Neuronal stem cell (in vitro differentiated cells): ENCODE measurements around the gene MAB21L3.

ENCODE experiments used
- DNase-seq: peaks from one replicate; pipeline ENCODE4 v3.0.0-alpha.2; 2013; ENCODE audit warnings: low spot score
- H2AFZ ChIP-seq: one replicate; pipeline ENCODE4 v1.6.1; 2013; ENCODE audit warnings: mild to moderate bottlenecking, low read length, inconsistent platforms
- H2AK5ac ChIP-seq: 2 replicates; pipeline ENCODE4 v1.6.1; 2013; ENCODE audit warnings: low read depth, mild to moderate bottlenecking, inconsistent platforms, low read length, moderate library complexity, mixed read lengths
- H2BK120ac ChIP-seq: 2 replicates; pipeline ENCODE4 v1.6.1; 2013; ENCODE audit warnings: low read depth, mild to moderate bottlenecking, inconsistent platforms, low read length, moderate library complexity, mixed read lengths
- H2BK12ac ChIP-seq: one replicate; pipeline ENCODE4 v1.6.1; 2013; ENCODE audit warnings: low read length, inconsistent platforms
- H2BK15ac ChIP-seq: 2 replicates; pipeline ENCODE4 v1.6.1; 2013; ENCODE audit warnings: mild to moderate bottlenecking, low read length, inconsistent platforms, mixed read lengths
- H2BK5ac ChIP-seq: one replicate; pipeline ENCODE4 v1.6.1; 2013; ENCODE audit warnings: inconsistent platforms, mild to moderate bottlenecking, low read length, moderate library complexity
- H3K14ac ChIP-seq: one replicate; pipeline ENCODE4 v1.6.1; 2013; ENCODE audit warnings: low read length, inconsistent platforms
- H3K18ac ChIP-seq: 2 replicates; pipeline ENCODE4 v1.6.1; 2013; ENCODE audit warnings: low read length, inconsistent platforms
- H3K23ac ChIP-seq: 2 replicates; pipeline ENCODE4 v1.6.1; 2013; ENCODE audit warnings: low read depth, mild to moderate bottlenecking, mixed read lengths, low read length, inconsistent platforms; ENCODE audit not compliant: poor library complexity
- H3K27ac ChIP-seq: replicated peaks from 3 replicates; pipeline ENCODE4 v1.5.1; 2013; ENCODE audit warnings: low read length, inconsistent platforms
- H3K27me3 ChIP-seq, 3 experiments: 2 replicates each; pipeline ENCODE4 v1.6.1; 2013; ENCODE audit warnings: low read length in 3 of 3, mild to moderate bottlenecking in 2 of 3, inconsistent platforms in 1 of 3, low read depth in 1 of 3, mixed read lengths in 1 of 3, moderate library complexity in 1 of 3; ENCODE audit not compliant: control insufficient read depth in 3 of 3, insufficient read depth in 3 of 3
- H3K36me3 ChIP-seq, 2 donors: replicated peaks in 1 of 2; 2 replicates each; pipeline ENCODE4 v1.6.1; 2013; ENCODE audit warnings: low read length in 2 of 2; ENCODE audit not compliant: control insufficient read depth in 2 of 2, insufficient read depth in 2 of 2
- H3K4ac ChIP-seq: 2 replicates; pipeline ENCODE4 v1.6.1; 2013; ENCODE audit warnings: inconsistent platforms, mild to moderate bottlenecking, low read length, moderate library complexity
- H3K4me1 ChIP-seq, 2 donors: 1 replicate in 1 of 2; 2 replicates in 1 of 2; pipeline ENCODE4 v1.6.1; 2013; ENCODE audit warnings: low read length in 2 of 2, low read depth in 1 of 2; ENCODE audit not compliant: control insufficient read depth in 2 of 2, insufficient read depth in 1 of 2
- H3K4me2 ChIP-seq: one replicate; pipeline ENCODE4 v1.6.1; 2013; ENCODE audit warnings: mild to moderate bottlenecking, low read length, inconsistent platforms; ENCODE audit not compliant: insufficient read depth, poor library complexity, severe bottlenecking
- H3K4me3 ChIP-seq, 2 donors: 2 replicates each; pipeline ENCODE4 v1.5.1; 2013; ENCODE audit warnings: low read length in 2 of 2, mild to moderate bottlenecking in 2 of 2, inconsistent platforms in 1 of 2, moderate library complexity in 1 of 2
- H3K79me1 ChIP-seq: one replicate; pipeline ENCODE4 v1.6.1; 2013; ENCODE audit warnings: low read depth, mild to moderate bottlenecking, inconsistent platforms, low read length, moderate library complexity
- H3K9ac ChIP-seq: one replicate; pipeline ENCODE4 v1.6.1; 2013; ENCODE audit warnings: mild to moderate bottlenecking, low read depth, low read length, inconsistent platforms; ENCODE audit not compliant: poor library complexity
- H3K9me3 ChIP-seq, 2 donors: replicated peaks in 1 of 2; 2 replicates each; pipeline versions ENCODE3 to v1.6.1; 2013; ENCODE audit warnings: low read length in 2 of 2, mild to moderate bottlenecking in 2 of 2, inconsistent platforms in 1 of 2, low read depth in 1 of 2, mixed read lengths in 1 of 2, moderate library complexity in 1 of 2; ENCODE audit not compliant: control insufficient read depth in 2 of 2, insufficient read depth in 1 of 2
- H4K8ac ChIP-seq: one replicate; pipeline ENCODE4 v1.6.1; 2013; ENCODE audit warnings: low read depth, mild to moderate bottlenecking, inconsistent platforms, low read length, moderate library complexity
- H4K91ac ChIP-seq: one replicate; pipeline ENCODE4 v1.6.1; 2013; ENCODE audit warnings: low read length, low read depth, mild to moderate bottlenecking, inconsistent platforms; ENCODE audit not compliant: poor library complexity
- WGBS, 2 donors: extraction: QIAGEN DNeasy Blood & Tissue Kit; methylation state at CpG; one replicate each; pipeline ENCODE4 v1.1.7; 2013; ENCODE audit warnings: missing lambda C conversion rate in 2 of 2, mixed read lengths in 1 of 2; ENCODE audit not compliant: insufficient read length in 2 of 2, insufficient replicate concordance in 1 of 2; ENCODE audit errors: extremely low coverage in 2 of 2; 5-methylcytosine and 5-hydroxymethylcytosine counted together

The MAB21L3 gene

GRCh38 chr1:116092752-116093489, 18.3 kb upstream of the MAB21L3 start:
- no peak overlapping the region for H4K91ac ChIP-seq
- no peak overlapping the region for H3K27ac ChIP-seq
- peaks cover 0 to 2% of the 10 kb centered on the region in 2 donors for H3K9me3 ChIP-seq
- H2AK5ac ChIP-seq = no peak overlapping the region
- H2AFZ ChIP-seq = no peak overlapping the region
- H3K4me1 ChIP-seq = no peaks in the 10 kb centered on the region
- no peak overlapping the region for H2BK15ac ChIP-seq
- no CpG with 5 or more reads among the region's 3 CpGs for WGBS, 2 donors
- no peak overlapping the region for H3K4ac ChIP-seq
- H4K8ac ChIP-seq = no peak overlapping the region
- no peak overlapping the region for H3K23ac ChIP-seq
- H3K4me2 ChIP-seq = no peak overlapping the region
- H3K18ac ChIP-seq = no peak overlapping the region
- H3K27me3 ChIP-seq = no peaks in the 10 kb centered on the region
- H2BK12ac ChIP-seq = no peak overlapping the region
- H3K14ac ChIP-seq = no peak overlapping the region
- H3K9ac ChIP-seq = no peak overlapping the region
- no peak overlapping the region for H2BK120ac ChIP-seq
- H3K36me3 ChIP-seq = no peaks in the 10 kb centered on the region
- DNase-seq = no peak
- no peak overlapping the region for H2BK5ac ChIP-seq
- no peaks in the 10 kb centered on the region for H3K79me1 ChIP-seq
- H3K4me3 ChIP-seq = no peak overlapping the region

- peaks cover 0 to under 1% of the 10 kb centered on the region in 2 donors for H3K9me3 ChIP-seq
- no peak overlapping the region for H2AFZ ChIP-seq
- no peaks in the 10 kb centered on the region for H3K4me1 ChIP-seq
- no peak overlapping the region for H3K4ac ChIP-seq
- no peak overlapping the region for H3K14ac ChIP-seq
- H3K27me3 ChIP-seq = no peaks in the 10 kb centered on the region
- no peak overlapping the region for H3K4me2 ChIP-seq
- no peak overlapping the region for H3K27ac ChIP-seq
- H4K91ac ChIP-seq = no peak overlapping the region
- no peak overlapping the region for H4K8ac ChIP-seq
- no peak overlapping the region for H2AK5ac ChIP-seq
- no peaks in the 10 kb centered on the region for H3K36me3 ChIP-seq
- H2BK12ac ChIP-seq = no peak overlapping the region
- H3K4me3 ChIP-seq = no peak overlapping the region
- no peaks in the 10 kb centered on the region for H3K79me1 ChIP-seq
- no peak overlapping the region for H3K9ac ChIP-seq
- no peak overlapping the region for H3K23ac ChIP-seq
- DNase-seq = no peak
- H3K18ac ChIP-seq = no peak overlapping the region
- no peak overlapping the region for H2BK15ac ChIP-seq
- H2BK5ac ChIP-seq = no peak overlapping the region
- no peak overlapping the region for H2BK120ac ChIP-seq
Observed at GRCh38 chr1:116095027-116095426, 16.2 kb upstream of the MAB21L3 start.

GRCh38 chr1:116096013-116096618, 15.1 kb upstream of the MAB21L3 start:
- Histone ChIP-seq H3K4me3 (no peak overlapping the region), H2BK12ac (no peak overlapping the region), H3K4me1 (no peaks in the 10 kb centered on the region), H3K18ac (no peak overlapping the region), H3K79me1 (no peaks in the 10 kb centered on the region), H3K27ac (no peak overlapping the region), H3K9ac (no peak overlapping the region), H3K14ac (no peak overlapping the region), H4K91ac (no peak overlapping the region), H3K36me3 (no peaks in the 10 kb centered on the region), H2BK120ac (no peak overlapping the region), H2BK15ac (no peak overlapping the region), H3K4ac (no peak overlapping the region), H4K8ac (no peak overlapping the region), H3K23ac (no peak overlapping the region), H2BK5ac (no peak overlapping the region), H3K9me3 (no peaks in the 10 kb centered on the region), H2AFZ (no peak overlapping the region), H2AK5ac (no peak overlapping the region), H3K27me3 (no peaks in the 10 kb centered on the region), H3K4me2 (no peak overlapping the region)
- no CpG with 5 or more reads among the region's 1 CpG for WGBS, 2 donors
- DNase-seq = no peak

- Histone ChIP-seq H3K79me1 (no peaks in the 10 kb centered on the region), H3K23ac (no peak overlapping the region), H3K27ac (no peak overlapping the region), H3K4me3 (no peak overlapping the region), H4K91ac (no peak overlapping the region), H3K14ac (no peak overlapping the region), H2BK5ac (no peak overlapping the region), H2BK120ac (no peak overlapping the region), H3K9me3 (no peaks in the 10 kb centered on the region), H2AFZ (no peak overlapping the region), H3K4me1 (no peaks in the 10 kb centered on the region), H2AK5ac (no peak overlapping the region), H3K9ac (no peak overlapping the region), H2BK15ac (no peak overlapping the region), H3K18ac (no peak overlapping the region), H3K4me2 (no peak overlapping the region), H3K27me3 (no peaks in the 10 kb centered on the region), H4K8ac (no peak overlapping the region), H3K4ac (no peak overlapping the region), H3K36me3 (no peaks in the 10 kb centered on the region), H2BK12ac (no peak overlapping the region)
- DNase-seq = no peak
- no CpG with 5 or more reads among the region's 1 CpG for WGBS, 2 donors
Observed at GRCh38 chr1:116097626-116098025, 13.6 kb upstream of the MAB21L3 start.
